ENCODE measurements around the gene NAP1L4.

GRCh38 chr11:3010004-3010403, 17.9 kb upstream of the NAP1L4 start:
- TF ChIP-seq CTCF (conservative IDR thresholded peaks at IDR 0.05; ENCODE audit: low read length), result no peak
- TF ChIP-seq EZH2phosphoT487 (IDR thresholded peaks at IDR 0.05; ENCODE audit: borderline replicate concordance), result no peak
